Skin of body (tissue), 3 donors: ENCODE data around the gene CASP9. TPM values are rescaled to one million over a fixed set of nuclear protein-coding genes. Genes with fewer than 3 reads are reported as not detected.

Source experiments
- DNase-seq: peaks from one replicate; lab custom pipeline; 2025; lab: John Stamatoyannopoulos, UW
- small RNA-seq: library from RNA; depleted of rRNA; stranded (forward); fragments of <200 nt; gene quantifications from one replicate; pipeline ENCODE3, GENCODE V24; 2014; ENCODE audit warnings: low replicate concordance
- total RNA-seq: library from RNA; depleted of rRNA; stranded (reverse); fragments of >200 nt; gene quantifications from one replicate; pipeline ENCODE4 v1.2.3, GENCODE V29; 2014

Gene CASP9
- total RNA-seq, 1 donor from 2014 or later = 5.1 TPM

- no peak for DNase-seq
These were observed 75.0 kb downstream of the CASP9 start for GRCh38 chr1:15448877-15449462.

DNA sequence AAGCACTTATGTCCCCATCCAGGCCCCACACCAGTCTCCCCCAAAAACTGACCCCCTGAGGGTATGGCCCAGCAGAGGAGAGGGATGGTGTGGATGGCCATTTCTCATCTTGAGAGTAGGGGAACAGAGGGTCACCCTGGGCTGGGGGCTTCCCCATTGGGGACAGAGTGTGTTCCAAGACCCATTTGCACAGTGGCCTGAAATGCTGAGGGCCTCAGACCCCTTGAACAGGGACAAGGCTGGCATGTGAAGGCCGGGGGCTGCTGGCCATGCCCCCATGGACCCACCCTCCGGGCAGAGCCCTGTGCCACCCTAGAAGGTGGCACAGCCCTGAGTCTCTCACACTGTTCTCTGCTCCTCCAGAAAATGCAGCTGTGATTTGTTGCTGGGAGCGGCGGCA lies 77.8 kb downstream of the CASP9 start:
- DNase-seq = no peak

DNA sequence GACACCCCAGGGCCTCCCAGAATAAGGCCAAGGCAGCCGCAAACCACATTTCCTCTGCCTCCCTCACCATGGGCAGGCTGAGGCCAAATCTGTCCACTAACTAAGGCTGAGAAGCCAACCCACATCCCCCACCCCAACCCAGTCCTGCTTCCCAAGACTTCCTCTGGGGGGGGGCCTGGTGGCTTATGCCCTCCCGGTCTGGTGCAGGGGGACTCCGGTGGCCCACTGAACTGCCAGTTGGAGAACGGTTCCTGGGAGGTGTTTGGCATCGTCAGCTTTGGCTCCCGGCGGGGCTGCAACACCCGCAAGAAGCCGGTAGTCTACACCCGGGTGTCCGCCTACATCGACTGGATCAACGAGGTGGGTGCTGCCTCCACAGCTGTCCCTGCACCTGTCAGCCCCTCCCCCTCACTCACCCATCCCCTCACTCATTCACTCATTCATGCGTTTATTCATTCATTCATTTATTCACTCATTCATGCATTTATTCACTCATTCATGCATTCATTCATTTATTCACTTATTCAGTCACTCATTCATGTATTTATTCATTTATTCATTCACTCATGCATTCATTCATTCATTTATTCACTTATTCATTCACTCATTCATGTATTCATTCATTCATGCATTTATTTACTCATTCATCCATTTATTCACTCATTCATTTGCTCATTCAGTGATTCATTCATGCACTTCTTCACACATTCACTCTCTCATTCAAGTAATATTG lies 78.5 kb downstream of the CASP9 start:
- no peak for DNase-seq

DNA sequence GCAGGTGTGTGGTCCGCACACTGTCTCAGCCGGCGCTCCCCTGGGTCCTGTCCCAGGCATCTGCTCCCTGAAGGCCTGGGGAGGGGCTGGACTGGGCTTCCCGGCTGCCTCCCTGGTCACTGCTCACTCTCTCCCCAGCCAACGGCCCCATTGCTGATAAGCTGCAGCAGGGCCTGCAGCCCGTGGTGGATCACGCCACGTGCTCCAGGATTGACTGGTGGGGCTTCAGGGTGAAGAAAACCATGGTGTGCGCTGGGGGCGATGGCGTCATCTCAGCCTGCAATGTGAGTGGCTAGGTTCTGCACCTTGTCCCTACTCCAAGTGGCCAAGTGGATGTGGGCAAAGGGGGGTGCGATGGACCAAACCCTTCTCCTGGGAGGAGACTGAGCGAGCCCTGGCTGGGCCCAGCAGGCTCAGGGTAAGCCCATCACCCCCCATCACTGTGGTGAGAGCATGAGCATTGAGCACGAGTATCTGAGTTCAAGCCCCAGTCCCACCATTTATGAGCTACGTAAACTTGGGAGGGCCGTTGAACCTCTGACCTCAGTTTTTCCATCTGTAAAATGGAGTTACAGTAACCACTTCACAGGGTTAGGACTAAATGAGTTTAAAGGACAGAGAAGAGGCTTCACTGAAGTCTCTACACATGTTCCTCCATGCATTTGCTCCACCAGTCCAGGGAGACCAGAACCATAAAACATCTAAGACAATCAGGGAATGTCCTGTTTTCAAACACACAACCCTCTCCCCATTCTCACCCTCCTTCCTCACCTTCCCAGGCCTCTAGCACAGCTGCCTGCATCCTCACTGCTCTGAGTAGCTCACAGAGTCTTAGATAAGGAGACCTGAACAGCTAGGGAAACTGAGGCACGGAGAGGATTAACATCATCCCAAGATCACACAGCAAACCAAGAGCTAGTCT lies 79.3 kb downstream of the CASP9 start:
- DNase-seq = no peak

GRCh38 chr1:15443281-15443680 lies 80.7 kb downstream of the CASP9 start:
- DNase-seq = no peak

GRCh38 chr1:15442759-15443158 lies 81.3 kb downstream of the CASP9 start:
- DNase-seq = no peak

- no peak for DNase-seq
These were observed 81.9 kb downstream of the CASP9 start for GRCh38 chr1:15442119-15442518.

Small RNA genes lying within 50 kb of the gene (small RNA-seq; reads per million reads assigned to genes)
- gene SCARNA21B = not detected

Other genes starting within 250 kb of the CASP9 start
- gene EFHD2, start 114.3 kb downstream of the CASP9 start, total RNA-seq = 12.6 TPM
- not detected for gene CTRC, start 85.8 kb downstream of the CASP9 start, total RNA-seq
- gene CELA2A, start 67.5 kb downstream of the CASP9 start, total RNA-seq = not detected
- 0.30 TPM for gene CELA2B, start 48.1 kb downstream of the CASP9 start, total RNA-seq
- gene DNAJC16, start 2.6 kb upstream of the CASP9 start, total RNA-seq = 12.8 TPM
- gene AGMAT, start 60.8 kb upstream of the CASP9 start, total RNA-seq = 0.99 TPM
- gene DDI2, start 93.2 kb upstream of the CASP9 start, total RNA-seq = 54.4 TPM
- 19.6 TPM for gene PLEKHM2, start 160.1 kb upstream of the CASP9 start, total RNA-seq
- gene SLC25A34, start 212.0 kb upstream of the CASP9 start, total RNA-seq = 0.49 TPM
- gene TMEM82, start 218.3 kb upstream of the CASP9 start, total RNA-seq = not detected
- gene FBLIM1, start 234.6 kb upstream of the CASP9 start, total RNA-seq = 14.6 TPM